ENCODE measurements around the gene NR6A1. TPM values are rescaled to one million over a fixed set of nuclear protein-coding genes. Genes with fewer than 3 reads are reported as not detected.

Gene NR6A1
- total RNA-seq, 1 experiment from 2014 or later, result 1.1 TPM

GRCh38 chr9:124475158-124475867, 295.8 kb downstream of the NR6A1 start:
- no peak for DNase-seq (ENCODE audit: low read depth)

DNA sequence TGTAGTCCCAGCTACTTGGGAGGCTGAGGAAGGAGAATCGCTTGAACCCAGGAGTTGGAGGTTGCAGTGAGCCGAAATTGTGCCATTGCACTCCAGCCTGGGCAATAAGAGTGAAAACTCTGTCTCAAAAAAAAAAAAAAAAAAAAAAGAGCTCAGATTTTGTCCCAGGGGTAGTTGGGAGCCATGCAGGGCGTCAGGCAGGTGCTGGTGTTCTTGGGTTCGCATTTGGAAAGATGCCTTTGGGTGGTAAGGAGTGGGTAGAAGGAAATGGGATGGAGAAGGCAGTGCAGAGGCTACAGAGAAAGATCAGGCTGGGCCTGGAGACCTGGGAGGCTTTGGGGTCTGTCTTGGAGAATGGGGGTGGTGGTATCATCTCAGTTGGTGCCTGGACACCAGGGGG, 297.0 kb downstream of the NR6A1 start:
- DNase-seq (ENCODE audit: low read depth), result no peak

- DNase-seq (ENCODE audit: low read depth), result no peak
Measured at GRCh38 chr9:124473310-124473709, 297.8 kb downstream of the NR6A1 start.

GRCh38 chr9:124472770-124473169, 298.3 kb downstream of the NR6A1 start:
- DNase-seq (ENCODE audit: low read depth), result no peak

DNA sequence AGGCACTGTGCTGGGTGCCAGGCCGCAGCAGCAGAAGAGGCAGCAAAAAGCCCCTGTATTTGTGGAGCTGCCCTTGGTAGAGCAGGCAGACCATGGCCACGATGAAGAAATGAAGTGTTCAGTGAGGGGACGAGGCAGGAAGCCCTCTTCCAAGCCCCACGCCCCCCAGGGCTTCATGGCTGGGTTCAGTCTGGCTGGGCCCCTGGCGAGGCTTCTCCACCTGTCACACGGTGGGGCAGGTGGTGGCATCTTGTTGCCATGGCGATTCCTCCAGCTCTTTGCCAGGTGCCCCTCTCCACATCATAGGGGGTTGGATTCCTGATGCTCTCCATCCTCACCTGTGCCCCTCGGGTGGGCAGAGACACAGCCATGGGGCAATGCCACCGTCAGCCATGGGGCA, 299.4 kb downstream of the NR6A1 start:
- no peak for DNase-seq (ENCODE audit: low read depth)

DNA sequence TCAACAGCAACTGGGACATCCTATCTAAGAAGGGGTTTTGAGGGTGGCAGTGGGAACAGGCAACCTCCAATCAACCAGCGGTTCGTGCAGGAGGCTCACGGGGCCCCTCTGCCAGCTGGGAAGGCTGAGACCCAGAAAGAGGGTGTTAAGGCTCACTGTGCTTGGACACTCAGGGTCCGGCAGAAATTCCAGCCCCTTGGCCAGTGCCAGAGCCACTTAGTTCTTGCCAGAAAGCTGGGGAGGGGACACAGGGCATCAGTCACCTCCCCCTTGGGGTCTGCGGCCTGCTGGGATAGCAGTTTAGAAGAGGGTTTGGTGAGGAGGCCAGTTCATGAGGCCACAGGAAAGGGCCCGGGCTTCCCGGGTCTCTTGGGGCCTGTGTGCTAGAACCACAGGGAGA, 300.4 kb downstream of the NR6A1 start:
- no peak for DNase-seq (ENCODE audit: low read depth)

DNA sequence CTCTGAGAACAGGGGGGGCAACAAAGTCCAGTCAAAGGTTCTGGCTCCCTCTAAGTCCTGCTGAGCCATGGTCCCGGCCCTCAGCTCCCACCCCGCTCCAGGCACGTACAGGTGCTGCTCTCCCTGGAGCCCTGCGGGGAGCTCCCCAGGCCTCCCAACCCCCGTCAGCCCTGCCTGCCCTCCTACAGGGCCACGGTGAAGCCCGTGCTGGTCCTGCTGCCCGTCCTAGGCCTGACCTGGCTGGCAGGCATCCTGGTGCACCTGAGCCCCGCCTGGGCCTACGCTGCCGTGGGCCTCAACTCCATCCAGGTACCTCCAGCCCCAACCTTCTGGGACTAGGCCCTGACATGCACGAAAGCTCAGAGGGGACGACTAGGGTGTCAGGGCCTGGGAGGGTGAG, 300.8 kb downstream of the NR6A1 start:
- no peak for DNase-seq (ENCODE audit: low read depth)

DNA sequence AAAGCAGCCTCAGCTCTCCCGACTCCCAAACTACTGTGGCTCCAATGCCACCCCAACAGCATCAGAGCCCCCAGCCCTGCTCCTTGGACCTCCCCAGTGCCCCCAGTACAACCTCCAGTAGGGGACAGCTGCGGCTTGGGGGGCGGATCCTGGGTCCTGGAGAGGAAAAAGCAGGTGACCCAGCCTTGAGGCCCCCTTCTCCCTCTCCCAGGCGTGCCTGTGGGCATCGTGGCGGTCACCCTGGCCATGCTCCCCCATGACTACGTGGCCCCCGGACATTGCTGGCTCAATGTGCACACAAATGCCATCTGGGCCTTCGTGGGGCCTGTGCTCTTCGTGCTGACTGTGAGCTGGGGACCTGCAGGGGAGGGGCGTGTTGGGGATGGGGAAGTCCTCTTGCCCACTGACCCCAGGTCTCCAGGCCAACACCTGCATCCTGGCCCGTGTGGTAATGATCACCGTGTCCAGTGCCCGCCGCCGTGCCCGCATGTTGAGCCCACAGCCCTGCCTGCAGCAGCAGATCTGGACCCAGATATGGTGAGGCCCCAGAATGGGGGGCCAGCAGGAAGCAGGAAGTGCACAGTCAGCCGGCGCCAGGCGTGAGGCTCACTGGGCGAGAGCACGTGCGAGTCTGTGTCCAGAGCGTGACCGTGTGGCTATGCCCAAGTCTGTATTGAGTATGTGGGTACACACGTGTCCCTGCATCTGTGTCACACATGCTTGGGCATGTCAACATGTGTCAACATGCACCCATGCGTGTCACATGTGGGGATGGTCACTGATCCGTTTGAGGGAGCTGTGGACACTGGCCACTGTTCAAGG, 301.9 kb downstream of the NR6A1 start:
- DNase-seq (ENCODE audit: low read depth), result no peak

GRCh38 chr9:124468061-124468740, 302.9 kb downstream of the NR6A1 start:
- DNase-seq (ENCODE audit: low read depth), result no peak

DNA sequence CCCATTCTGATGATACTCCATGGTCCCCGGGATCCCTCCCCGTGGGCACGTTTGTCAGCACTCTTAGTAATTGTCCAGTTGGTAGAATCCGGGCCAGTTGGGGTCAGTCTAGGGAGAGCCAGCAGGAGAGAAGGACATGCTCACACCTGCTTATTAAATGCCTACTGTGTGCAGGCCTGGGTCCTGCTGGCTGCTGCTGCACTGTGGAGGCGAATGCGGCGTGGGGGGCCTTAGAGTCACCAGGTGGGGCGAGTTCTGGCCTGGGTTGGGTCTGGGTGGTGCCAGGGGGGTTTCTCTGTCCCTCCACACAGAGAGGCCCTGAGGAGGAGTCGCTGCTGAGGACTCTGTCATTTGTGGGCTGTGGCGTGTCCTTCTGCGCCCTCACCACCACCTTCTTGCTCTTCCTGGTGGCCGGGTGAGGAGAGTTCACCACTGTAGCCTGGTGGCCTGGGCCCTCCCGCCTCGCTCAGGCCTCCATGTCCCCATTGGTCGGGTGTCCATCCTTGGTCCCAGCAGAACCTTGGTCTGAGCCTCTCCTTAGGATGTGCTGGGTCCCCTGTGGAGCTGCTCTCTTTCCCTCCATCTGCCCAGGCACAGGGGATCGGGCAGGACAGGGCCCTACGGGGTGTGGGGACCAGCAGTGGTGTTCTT, 303.6 kb downstream of the NR6A1 start:
- DNase-seq (ENCODE audit: low read depth), result no peak

Other genes starting within 250 kb of the NR6A1 start
- 6.2 and 14.2 TPM in 2 replicates for gene OLFML2A, start 5.8 kb upstream of the NR6A1 start, total RNA-seq (2014; rRNA removed)
- not detected in 2 replicates for gene WDR38, start 82.1 kb upstream of the NR6A1 start, total RNA-seq (2014; rRNA removed)
- gene RPL35, start 90.6 kb upstream of the NR6A1 start, total RNA-seq (2014; rRNA removed), result 2,204 and 2,858 TPM in 2 replicates
- gene ARPC5L, start 90.8 kb upstream of the NR6A1 start, total RNA-seq (2014; rRNA removed), result 37.6 and 39.0 TPM in 2 replicates
- gene GOLGA1, start 169.8 kb upstream of the NR6A1 start, total RNA-seq (2014; rRNA removed), result 11.7 and 12.2 TPM in 2 replicates

All from LHCN-M2 (cell line).